ENCODE results near the gene BNIPL.
A peak's percentile ranks its signal among the peaks of the same experiment; 100 is the strongest.

The BNIPL gene

GRCh38 chr1:151070474-151071276, 34.3 kb downstream of the BNIPL start, which contains the start of gene GABPB2:
GABPB2 (plus strand) TSS chr1:151070761; CDS start chr1:151088190, 17,429 bp downstream.
- peak; percentile 96 for TF ChIP-seq CTCF (IDR thresholded peaks at IDR 0.05; ENCODE audit: low read depth, low read length, missing control alignments)
- peak within 1 kb of the TSS; percentile 85 for H3K4me3 ChIP-seq (ENCODE audit: low read depth, low read length)
- peak; percentile 89 for DNase-seq (ENCODE audit: low read depth)

- no peak overlapping the region for H3K4me3 ChIP-seq (ENCODE audit: low read depth, low read length)
- no peak for DNase-seq (ENCODE audit: low read depth)
- peak; percentile 10 for TF ChIP-seq CTCF (IDR thresholded peaks at IDR 0.05; ENCODE audit: low read depth, low read length, missing control alignments)
These were observed 35.8 kb downstream of the BNIPL start for GRCh38 chr1:151072224-151072623.

GRCh38 chr1:151085953-151086559, 49.7 kb downstream of the BNIPL start:
- no peak for DNase-seq (ENCODE audit: low read depth)
- TF ChIP-seq CTCF (IDR thresholded peaks at IDR 0.05; ENCODE audit: low read depth, low read length, missing control alignments), result no peak
- no peak overlapping the region for H3K4me3 ChIP-seq (ENCODE audit: low read depth, low read length)
